ENCODE measurements around the gene THAP12.
"Not testable (repeated sequence)": the region's sequence is repeated elsewhere in the genome, so short reads cannot be mapped to it uniquely, and the experiment has no call there.

Gene THAP12

GRCh38 chr11:76327756-76328388, 53.1 kb downstream of the THAP12 start:
- DNase-seq, result no peak

- DNase-seq, result no peak
Observed at GRCh38 chr11:76327202-76327601, 53.7 kb downstream of the THAP12 start.

GRCh38 chr11:76325185-76325584, 55.7 kb downstream of the THAP12 start:
- no peak for DNase-seq

- DNase-seq, result no peak
Observed at GRCh38 chr11:76323804-76324203, 57.1 kb downstream of the THAP12 start.

- not testable (repeated sequence) for DNase-seq
Observed at GRCh38 chr11:76323375-76323774, 57.6 kb downstream of the THAP12 start.

GRCh38 chr11:76322942-76323341, 58.0 kb downstream of the THAP12 start:
- no peak for DNase-seq

- DNase-seq, result no peak
Observed at GRCh38 chr11:76322540-76322939, 58.4 kb downstream of the THAP12 start.

- DNase-seq, result no peak
Observed at GRCh38 chr11:76321820-76322524, 59.0 kb downstream of the THAP12 start.

GRCh38 chr11:76321340-76321739, 59.6 kb downstream of the THAP12 start:
- DNase-seq, result no peak

- DNase-seq, result no peak
Observed at GRCh38 chr11:76320929-76321328, 60.0 kb downstream of the THAP12 start.

GRCh38 chr11:76319798-76320197, 61.1 kb downstream of the THAP12 start:
- not testable (repeated sequence) for DNase-seq

- peak; percentile 75 for DNase-seq
Observed at GRCh38 chr11:76318744-76319384, 62.1 kb downstream of the THAP12 start.

GRCh38 chr11:76317296-76317695, 63.6 kb downstream of the THAP12 start:
- DNase-seq, result peak; percentile 7

GRCh38 chr11:76316726-76317125, 64.2 kb downstream of the THAP12 start:
- no peak for DNase-seq

- DNase-seq, result no peak
Observed at GRCh38 chr11:76315182-76315853, 65.6 kb downstream of the THAP12 start.

GRCh38 chr11:76314741-76315090, 66.2 kb downstream of the THAP12 start:
- DNase-seq, result no peak

- DNase-seq, result no peak
Observed at GRCh38 chr11:76313913-76314740, 66.8 kb downstream of the THAP12 start.

GRCh38 chr11:76313271-76313670, 67.7 kb downstream of the THAP12 start:
- DNase-seq, result no peak

- no peak for DNase-seq
Observed at GRCh38 chr11:76310832-76311595, 69.9 kb downstream of the THAP12 start.

- no peak for DNase-seq
Observed at GRCh38 chr11:76307978-76308747, 72.8 kb downstream of the THAP12 start.

GRCh38 chr11:76307396-76307795, 73.5 kb downstream of the THAP12 start:
- no peak for DNase-seq

All from right kidney (tissue), 1 donor.